SIG-M5 treated with dmso at 0.1 percent for 504 hours (cell line): ENCODE results near the gene RFTN2.
A peak's percentile ranks its signal among the peaks of the same experiment; 100 is the strongest.
"Not testable (repeated sequence)": the region's sequence is repeated elsewhere in the genome, so short reads cannot be mapped to it uniquely, and the experiment has no call there.

Experiments
- DNase-seq: peaks from one replicate; lab custom pipeline; 2025; ENCODE audit not compliant: unreplicated experiment; lab: John Stamatoyannopoulos, UW

RFTN2 gene, protein sequence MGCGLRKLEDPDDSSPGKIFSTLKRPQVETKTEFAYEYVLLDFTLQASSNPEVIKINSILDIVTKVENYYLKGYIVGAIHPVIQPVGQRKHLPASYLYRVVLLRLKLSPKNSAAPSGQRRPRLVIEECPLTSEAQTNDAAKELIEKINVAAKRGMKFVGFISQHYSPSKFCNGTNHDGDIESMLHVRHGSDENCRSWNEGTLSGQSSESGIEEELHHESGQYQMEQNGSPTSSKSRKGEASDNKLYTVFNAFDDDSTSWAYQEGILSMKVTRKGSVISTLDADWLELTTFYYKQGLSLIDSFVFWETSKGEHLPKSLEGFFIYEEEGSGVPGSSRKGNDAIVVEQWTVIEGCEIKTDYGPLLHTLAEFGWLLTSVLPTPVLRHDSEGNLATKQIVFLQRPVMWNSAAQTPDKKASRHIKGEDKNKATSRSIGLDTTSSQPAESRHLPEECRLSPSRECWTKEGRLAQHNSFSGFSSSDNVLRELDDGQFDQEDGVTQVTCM

GRCh38 chr2:197675246-197675645 is at the start of gene RFTN2:
Gene RFTN2, minus strand, starts transcription at chr2:197675587. Its CDS starts 129 bp downstream, at chr2:197675458.
- DNase-seq: no peak

DNA sequence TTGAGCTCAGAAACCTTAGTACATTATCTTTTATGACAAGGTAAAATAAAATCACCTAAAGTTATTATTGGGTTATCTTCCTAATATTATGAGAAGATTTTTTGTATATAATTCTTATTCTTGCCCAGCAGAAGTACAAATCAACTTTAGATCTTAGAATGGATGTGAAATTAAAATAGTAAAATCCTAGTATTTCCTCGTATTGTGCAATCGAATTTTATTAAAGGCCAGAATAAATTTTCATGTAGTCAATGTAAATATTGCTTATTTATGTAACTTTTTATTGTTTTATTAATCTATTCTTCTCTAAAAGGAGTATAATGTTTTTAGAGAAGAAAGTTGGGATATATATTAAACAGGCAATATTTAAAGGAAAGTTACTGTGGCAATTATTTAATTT is 42.5 kb upstream of the RFTN2 start:
- DNase-seq: no peak

GRCh38 chr2:197713271-197713670 is 37.9 kb upstream of the RFTN2 start:
- no peak for DNase-seq

GRCh38 chr2:197711578-197711977 is 36.2 kb upstream of the RFTN2 start:
- no peak for DNase-seq

DNA sequence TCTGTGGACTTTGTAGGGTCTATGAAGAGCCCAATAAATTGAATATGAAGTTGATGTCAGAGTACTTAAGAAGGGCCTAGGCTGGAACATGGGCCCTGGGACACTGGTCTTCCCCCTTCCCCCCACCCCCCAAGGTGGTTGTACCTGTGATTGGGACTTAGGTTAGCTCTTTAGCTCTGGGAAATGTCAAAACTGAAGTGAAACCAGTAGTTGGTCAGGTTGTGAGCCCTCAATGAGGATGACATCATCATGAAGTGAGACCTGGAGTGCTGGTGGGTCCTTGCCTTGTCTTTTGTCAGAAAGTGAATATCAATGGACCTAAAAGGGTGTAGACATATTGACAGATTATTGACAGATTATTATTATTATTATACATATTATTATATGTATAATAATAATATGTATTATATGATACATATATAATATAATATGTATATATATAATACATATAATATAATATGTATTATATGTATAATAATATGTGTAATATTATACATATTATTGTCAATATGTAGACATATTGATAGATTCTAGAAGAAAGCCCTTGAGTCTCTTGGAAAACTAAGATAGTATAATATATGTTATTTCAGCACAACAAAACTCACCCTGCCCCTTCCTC is 35.1 kb upstream of the RFTN2 start:
- peak; percentile 15 for DNase-seq

- not testable (repeated sequence) for DNase-seq
Measured at GRCh38 chr2:197709140-197709539, 33.8 kb upstream of the RFTN2 start.

GRCh38 chr2:197708331-197708730 is 32.9 kb upstream of the RFTN2 start:
- no peak for DNase-seq

DNA sequence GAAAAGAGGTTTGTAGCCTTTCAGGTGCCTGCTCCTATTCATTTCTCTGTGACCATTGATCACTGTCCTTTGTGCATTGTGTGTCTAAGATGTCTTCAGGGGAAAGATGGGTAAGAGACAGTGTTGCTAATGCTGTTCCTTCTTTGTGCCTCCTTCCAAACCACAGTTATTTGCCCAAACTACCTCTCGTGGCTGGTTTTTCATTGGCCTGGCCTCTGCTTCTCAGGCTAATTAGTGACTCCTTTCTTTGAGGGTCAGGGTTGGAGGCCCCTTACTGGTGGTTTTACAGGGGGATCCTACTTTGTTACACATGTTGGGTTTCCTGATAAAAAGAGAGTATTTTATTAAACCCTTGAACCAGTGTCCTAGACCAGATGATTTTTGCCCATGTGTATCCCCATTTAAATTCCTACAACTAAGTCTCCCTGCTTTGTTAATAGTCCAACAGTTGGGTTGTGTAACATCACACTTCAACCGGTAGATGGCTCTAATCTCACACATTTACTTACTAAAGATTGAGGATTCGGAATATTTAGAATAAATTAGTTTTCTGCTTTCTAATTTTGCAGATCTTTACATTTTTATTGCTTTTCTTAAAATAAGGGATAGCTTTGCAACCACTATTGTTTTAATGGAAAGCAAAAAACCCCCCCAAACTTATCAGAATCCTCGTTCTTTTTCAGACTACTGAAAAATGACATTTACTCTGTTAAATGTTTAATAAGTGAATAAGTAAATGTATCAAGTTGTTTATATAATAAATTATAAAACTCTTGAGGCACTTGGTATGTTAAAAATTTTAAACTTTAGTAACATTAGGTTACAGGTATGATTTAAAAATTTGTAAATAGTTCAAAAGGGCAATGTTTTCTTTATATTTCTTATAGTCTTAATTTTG is 32.2 kb upstream of the RFTN2 start:
- peak; percentile 72 for DNase-seq

GRCh38 chr2:197706839-197707207 is 31.4 kb upstream of the RFTN2 start:
- DNase-seq: no peak

GRCh38 chr2:197705912-197706838 is 30.8 kb upstream of the RFTN2 start:
- DNase-seq: peak; percentile 29

- DNase-seq: peak; percentile 86
Measured at GRCh38 chr2:197705121-197705911, 29.9 kb upstream of the RFTN2 start, which contains the start of gene MARS2. Gene MARS2, plus strand, starts transcription at chr2:197705369. Its CDS starts 37 bp downstream, at chr2:197705406.

- DNase-seq: no peak
Measured at GRCh38 chr2:197704434-197705120, 29.2 kb upstream of the RFTN2 start.

DNA sequence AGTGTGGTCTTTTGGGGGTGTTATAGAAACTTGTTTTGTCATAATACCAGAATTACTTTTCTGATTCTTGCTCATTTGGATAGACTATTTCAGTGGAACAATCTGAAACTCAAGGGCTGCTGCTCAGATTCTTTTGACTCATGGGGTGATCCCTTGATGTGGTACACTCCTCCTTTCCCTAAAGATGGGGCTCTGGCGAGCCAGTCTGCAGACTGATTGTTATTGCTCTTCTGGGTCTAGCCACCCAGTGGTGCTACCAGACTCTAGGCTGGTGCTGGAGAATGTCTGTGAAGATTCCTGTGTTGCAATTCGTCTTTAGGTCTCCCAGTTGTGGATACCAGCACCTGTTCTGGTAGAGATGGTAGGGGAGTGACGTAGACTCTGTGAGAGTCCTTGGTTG is 25.6 kb upstream of the RFTN2 start:
- DNase-seq: no peak

DNA sequence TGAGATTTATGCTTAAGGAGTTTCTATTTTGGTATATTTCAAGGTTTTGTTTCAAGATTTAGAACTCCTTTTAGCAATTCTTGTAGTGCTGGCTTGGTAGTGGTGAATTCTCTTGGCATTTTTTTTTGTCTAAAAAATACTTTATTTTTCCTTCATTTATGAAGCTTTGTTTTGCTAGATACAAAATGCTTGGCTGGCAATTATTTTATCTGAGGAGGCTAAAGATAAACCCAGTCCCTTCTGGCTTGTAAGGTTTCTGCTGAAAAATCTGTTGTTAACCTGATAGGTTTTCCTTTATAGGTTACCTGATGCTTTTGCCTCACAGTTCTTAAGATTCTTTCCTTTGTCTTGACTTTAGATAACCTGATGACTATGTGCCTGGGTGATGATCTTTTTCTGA is 24.3 kb upstream of the RFTN2 start:
- DNase-seq: not testable (repeated sequence)

DNA sequence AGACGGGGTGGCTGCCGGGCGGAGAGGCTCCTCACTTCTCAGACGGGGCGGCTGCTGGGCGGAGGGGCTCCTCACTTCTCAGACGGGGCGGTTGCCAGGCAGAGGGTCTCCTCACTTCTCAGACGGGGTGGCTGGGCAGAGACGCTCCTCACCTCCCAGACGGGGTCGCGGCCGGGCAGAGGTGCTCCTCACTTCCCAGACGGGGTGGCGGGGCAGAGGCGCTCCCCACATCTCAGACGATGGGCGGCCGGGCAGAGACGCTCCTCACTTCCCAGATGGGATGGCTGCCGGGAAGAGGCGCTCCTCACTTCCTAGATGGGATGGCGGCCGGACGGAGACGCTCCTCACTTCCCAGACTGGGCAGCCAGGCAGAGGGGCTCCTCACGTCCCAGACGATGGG is 21.2 kb upstream of the RFTN2 start:
- not testable (repeated sequence) for DNase-seq

GRCh38 chr2:197695971-197696370 is 20.6 kb upstream of the RFTN2 start:
- not testable (repeated sequence) for DNase-seq

DNA sequence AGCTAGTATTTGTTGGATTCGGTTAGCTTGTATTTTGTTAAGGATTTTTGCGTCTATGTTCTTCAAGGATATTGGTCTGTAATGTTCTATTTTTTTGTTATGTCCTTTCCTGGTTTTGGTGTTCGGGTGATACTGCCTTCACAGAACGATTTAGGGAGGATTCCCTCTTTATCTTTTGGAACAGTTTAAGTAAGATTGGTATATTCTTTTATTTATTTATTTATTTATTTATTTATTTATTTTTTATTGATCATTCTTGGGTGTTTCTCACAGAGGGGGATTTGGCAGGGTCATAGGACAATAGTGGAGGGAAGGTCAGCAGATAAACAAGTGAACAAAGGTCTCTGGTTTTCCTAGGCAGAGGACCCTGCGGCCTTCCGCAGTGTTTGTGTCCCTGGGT is 19.8 kb upstream of the RFTN2 start:
- not testable (repeated sequence) for DNase-seq

GRCh38 chr2:197677483-197677882 is 2.1 kb upstream of the RFTN2 start:
- DNase-seq: no peak

- no peak for DNase-seq
Measured at GRCh38 chr2:197677056-197677455, 1.7 kb upstream of the RFTN2 start.
